KMS-11 (cell line): ENCODE results near the gene DNAH17.

Experiments used
- H2AFZ ChIP-seq: fragments of 200-600 bp; sonication (generic); 2 replicates; pipeline ENCODE4 v1.6.1; 2016; ENCODE audit warnings: antibody characterized with exemption, mixed run types, low read depth
- H3K27ac ChIP-seq: fragments of 200-600 bp; sonication (generic); 2 replicates; pipeline ENCODE4 v1.6.1; 2016; ENCODE audit warnings: mild to moderate bottlenecking, mixed run types
- H3K27me3 ChIP-seq: fragments of 200-600 bp; sonication (generic); 2 replicates; pipeline ENCODE4 v1.6.1; 2017; ENCODE audit warnings: mild to moderate bottlenecking, low read depth, mixed run types, moderate library complexity; ENCODE audit not compliant: insufficient read depth
- H3K36me3 ChIP-seq: fragments of 200-600 bp; sonication (generic); 2 replicates; pipeline ENCODE4 v1.6.1; 2017; ENCODE audit warnings: mild to moderate bottlenecking, mixed run types; ENCODE audit not compliant: insufficient read depth
- H3K4me1 ChIP-seq: fragments of 200-600 bp; sonication (generic); 2 replicates; pipeline ENCODE4 v1.6.1; 2016; ENCODE audit warnings: mild to moderate bottlenecking, low read depth, mixed run types; ENCODE audit not compliant: poor library complexity, severe bottlenecking
- H3K4me2 ChIP-seq: fragments of 200-600 bp; sonication (generic); 2 replicates; pipeline ENCODE4 v1.7.0; 2016; ENCODE audit warnings: mild to moderate bottlenecking, mixed run types
- H3K4me3 ChIP-seq: fragments of 200-600 bp; sonication (generic); IDR thresholded peaks from 2 replicates; pipeline ENCODE4 v1.6.1; 2017; ENCODE audit warnings: low read depth, low read length, mixed read lengths; ENCODE audit not compliant: insufficient read depth
- H3K79me2 ChIP-seq: fragments of 200-600 bp; sonication (generic); 2 replicates; pipeline ENCODE4 v1.6.1; 2016; ENCODE audit warnings: low read depth, mixed run types; ENCODE audit not compliant: insufficient read depth
- H3K9ac ChIP-seq: fragments of 200-600 bp; sonication (generic); 2 replicates; pipeline ENCODE4 v1.6.1; 2016; ENCODE audit warnings: mild to moderate bottlenecking, mixed run types
- H4K20me1 ChIP-seq: fragments of 200-600 bp; sonication (generic); 2 replicates; pipeline ENCODE4 v1.6.1; 2016; ENCODE audit warnings: mild to moderate bottlenecking, mixed run types; ENCODE audit not compliant: insufficient read depth
- CTCF ChIP-seq: fragments of 200-600 bp; sonication (generic); conservative IDR thresholded peaks from 2 replicates; pipeline ENCODE4 v1.6.1; 2017; ENCODE audit warnings: low read depth, mild to moderate bottlenecking, antibody characterized with exemption, low read length, moderate library complexity, mixed read lengths

Gene DNAH17

GRCh38 chr17:78418326-78419026 lies 158.7 kb downstream of the DNAH17 start:
- H3K4me3 ChIP-seq, result no peak overlapping the region
- no peak overlapping the region for H3K4me2 ChIP-seq
- H4K20me1 ChIP-seq, result no peaks in the 10 kb centered on the region
- H3K36me3 ChIP-seq, result no peaks in the 10 kb centered on the region
- peaks cover 5% of the 10 kb centered on the region for H3K4me1 ChIP-seq
- H3K9ac ChIP-seq, result no peak overlapping the region
- H2AFZ ChIP-seq, result no peak overlapping the region
- no peaks in the 10 kb centered on the region; the same call in 1 of the 2 replicates for H3K79me2 ChIP-seq
- H3K27me3 ChIP-seq, result no peaks in the 10 kb centered on the region
- no peak overlapping the region for H3K27ac ChIP-seq
- TF ChIP-seq CTCF, result no peak

GRCh38 chr17:78417531-78417909 lies 159.7 kb downstream of the DNAH17 start:
- no peak overlapping the region for H2AFZ ChIP-seq
- H3K27me3 ChIP-seq, result no peaks in the 10 kb centered on the region
- no peaks in the 10 kb centered on the region for H3K36me3 ChIP-seq
- no peak overlapping the region for H3K4me2 ChIP-seq
- no peaks in the 10 kb centered on the region for H3K79me2 ChIP-seq
- no peaks in the 10 kb centered on the region for H4K20me1 ChIP-seq
- H3K4me3 ChIP-seq, result no peak overlapping the region
- H3K4me1 ChIP-seq, result peaks cover 5% of the 10 kb centered on the region
- no peak overlapping the region for H3K9ac ChIP-seq
- no peak overlapping the region for H3K27ac ChIP-seq
- no peak for TF ChIP-seq CTCF

GRCh38 chr17:78416791-78417530 lies 160.2 kb downstream of the DNAH17 start:
- Histone ChIP-seq H3K9ac (no peak overlapping the region), H3K27ac (no peak overlapping the region), H3K4me3 (no peak overlapping the region), H3K4me1 (peaks cover 4% of the 10 kb centered on the region), H3K4me2 (no peak overlapping the region), H2AFZ (no peak overlapping the region), H3K36me3 (no peaks in the 10 kb centered on the region), H4K20me1 (no peaks in the 10 kb centered on the region), H3K79me2 (no peaks in the 10 kb centered on the region), H3K27me3 (no peaks in the 10 kb centered on the region)
- no peak for TF ChIP-seq CTCF

GRCh38 chr17:78415821-78416711 lies 161.1 kb downstream of the DNAH17 start:
- Histone ChIP-seq H3K4me1 (no peaks in the 10 kb centered on the region), H3K27ac (no peak overlapping the region), H3K4me3 (no peak overlapping the region), H3K9ac (no peak overlapping the region), H3K79me2 (no peaks in the 10 kb centered on the region), H3K4me2 (no peak overlapping the region), H3K36me3 (no peaks in the 10 kb centered on the region), H3K27me3 (no peaks in the 10 kb centered on the region), H2AFZ (no peak overlapping the region), H4K20me1 (no peaks in the 10 kb centered on the region)
- TF ChIP-seq CTCF, result no peak
